Stimulated activated CD4-positive, alpha-beta T cell treated with anti-CD3 and anti-CD28 coated beads, Interleukin-4, amount 100 ng/mL, for 48 hours (primary cell): ENCODE data around the gene NHLRC1.

Experiments used
- DNase-seq, 2 donors: peaks; one replicate each; pipeline ENCODE4 v3.0.0-alpha.2; 2020; ENCODE audit warnings: low read depth in 2 of 2

Gene NHLRC1

DNA sequence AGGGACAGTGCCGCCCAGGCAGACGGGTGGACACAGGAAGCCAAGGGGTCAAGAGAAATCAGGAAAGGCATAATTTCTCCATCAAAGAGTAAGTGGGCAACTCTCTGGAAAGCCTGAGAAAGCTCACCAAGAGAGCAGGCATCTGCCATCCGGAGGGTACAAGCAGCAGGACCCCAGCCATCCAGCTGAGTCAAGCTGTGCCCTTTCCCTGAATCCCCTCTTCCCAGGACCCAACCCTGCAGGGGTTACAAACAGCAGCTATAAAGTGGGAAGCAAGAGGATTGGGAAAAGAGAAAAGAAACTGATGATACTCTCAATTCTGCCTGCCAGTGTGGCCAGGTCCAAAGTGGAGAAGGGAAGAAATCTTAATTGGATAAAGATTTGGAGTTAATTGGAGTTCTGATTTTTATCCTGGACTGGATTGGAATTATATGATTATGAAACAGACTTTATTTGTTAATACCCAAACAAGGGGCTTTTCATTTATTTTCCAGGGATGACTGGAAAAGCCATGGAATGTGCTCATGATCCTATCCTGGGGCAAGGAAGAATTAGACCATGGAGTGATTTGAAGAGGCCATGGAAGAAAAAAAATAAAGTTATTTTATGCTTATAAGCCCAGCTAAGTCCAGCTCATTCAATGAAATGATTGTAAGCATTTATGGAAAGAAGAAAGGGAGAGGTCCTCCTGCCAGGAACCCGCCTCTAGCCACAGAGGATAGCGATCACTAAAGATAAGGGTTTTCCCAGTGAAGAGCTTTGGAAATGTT, 34.9 kb downstream of the NHLRC1 start:
- no peak for DNase-seq

DNA sequence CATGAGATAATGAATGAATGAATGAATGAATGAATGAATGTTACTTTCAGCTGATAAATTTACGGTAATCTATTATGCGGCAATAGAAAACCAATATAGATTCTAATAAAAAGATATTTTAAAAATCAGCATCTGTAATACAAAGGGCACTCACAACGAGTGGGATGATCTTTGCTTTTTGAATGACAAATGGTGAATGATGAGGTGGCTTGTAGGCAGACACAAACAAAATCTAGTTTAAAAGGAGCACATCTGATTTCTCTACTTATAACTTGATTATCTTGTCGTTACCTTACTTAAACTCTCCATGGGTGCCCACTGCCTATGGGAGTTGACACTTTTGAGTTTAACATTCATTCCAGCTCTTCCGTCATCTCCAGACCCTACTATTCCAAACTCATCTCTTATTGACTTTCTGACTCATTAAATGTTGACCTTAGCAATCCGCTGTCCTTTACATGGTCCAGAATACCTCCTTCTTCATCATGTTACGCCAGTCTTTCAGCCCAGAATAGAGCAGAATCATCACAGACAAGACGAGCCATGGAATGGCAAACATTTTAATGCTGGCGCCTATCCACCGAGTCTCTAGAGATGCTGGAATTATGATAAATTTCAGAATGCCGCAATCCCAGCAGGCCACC, 41.3 kb downstream of the NHLRC1 start:
- DNase-seq, result no peak

DNA sequence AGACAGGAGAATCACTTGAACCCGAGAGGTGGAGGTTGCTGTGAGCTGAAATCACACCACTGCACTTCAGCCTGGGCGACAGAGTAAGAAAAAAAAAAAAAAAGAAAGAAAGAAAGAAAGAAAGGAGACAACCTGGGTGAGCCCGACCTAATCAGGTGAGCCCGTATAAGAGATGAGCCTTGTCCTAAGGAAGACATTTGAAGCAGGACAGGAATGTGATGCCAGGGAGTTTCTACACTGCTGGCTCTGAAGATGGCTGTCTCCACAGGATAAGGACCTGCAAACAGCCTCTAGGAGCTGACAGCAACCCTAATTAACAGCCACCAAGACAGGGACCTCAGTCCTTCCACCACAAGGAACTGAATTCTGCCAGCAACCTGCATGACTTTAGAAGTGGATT, 41.9 kb downstream of the NHLRC1 start:
- no peak for DNase-seq

DNA sequence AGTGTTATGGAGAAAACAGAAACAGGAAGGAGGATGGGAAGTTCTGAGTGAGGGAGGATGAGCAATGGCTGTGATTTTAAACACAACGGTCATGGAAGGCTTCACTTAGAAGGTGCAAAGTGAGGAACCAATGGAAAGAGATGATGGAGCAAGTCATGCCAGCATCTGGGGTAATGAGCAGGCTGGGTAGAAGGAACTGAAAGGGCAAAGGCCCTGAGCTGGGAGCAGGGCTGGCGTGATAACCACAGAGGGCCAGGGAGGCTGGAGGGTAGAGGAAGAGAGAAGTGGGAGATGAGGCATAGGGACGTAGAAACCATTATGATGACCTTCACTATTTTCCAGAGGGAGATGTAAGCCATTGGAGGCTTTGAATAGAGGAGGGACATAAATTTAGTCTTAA, 43.6 kb downstream of the NHLRC1 start:
- DNase-seq, result no peak

DNA sequence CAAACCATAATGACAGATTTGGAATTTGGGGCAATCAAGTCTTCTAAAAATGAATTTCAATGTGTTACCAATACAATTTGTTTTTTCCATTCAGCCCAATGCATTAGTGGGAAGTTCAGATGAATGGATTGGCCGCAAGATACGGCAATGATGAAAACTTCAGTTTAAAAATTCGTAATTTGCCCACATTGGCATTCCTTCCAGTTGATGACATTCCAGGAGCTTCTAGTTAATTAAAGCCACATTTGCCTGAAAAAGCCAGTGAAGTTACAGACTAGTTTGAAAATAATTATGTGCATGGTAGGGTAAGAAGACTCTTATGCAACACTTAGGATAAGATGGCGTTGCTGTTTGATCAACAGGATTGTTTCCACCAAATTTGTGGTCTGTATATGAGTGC, 46.2 kb downstream of the NHLRC1 start:
- no peak for DNase-seq

DNA sequence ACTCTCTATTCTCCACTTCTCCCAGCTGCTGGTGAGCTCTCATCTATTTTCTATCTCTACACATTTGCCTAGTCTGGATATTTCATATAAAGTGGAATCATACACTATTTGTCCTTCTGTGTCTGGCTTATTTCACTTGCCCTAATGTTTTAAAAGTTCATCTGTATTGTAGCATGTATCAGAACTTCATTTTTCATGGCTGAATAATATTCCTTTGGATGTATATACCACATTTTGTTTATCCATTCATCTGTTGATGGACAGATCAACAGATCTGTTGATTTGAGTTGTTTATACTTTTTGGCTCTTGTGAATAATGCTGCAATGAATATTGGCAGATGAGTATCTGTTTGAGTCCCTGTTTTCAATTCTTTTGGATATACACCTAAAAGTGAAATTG, 49.6 kb downstream of the NHLRC1 start:
- DNase-seq, result no peak

DNA sequence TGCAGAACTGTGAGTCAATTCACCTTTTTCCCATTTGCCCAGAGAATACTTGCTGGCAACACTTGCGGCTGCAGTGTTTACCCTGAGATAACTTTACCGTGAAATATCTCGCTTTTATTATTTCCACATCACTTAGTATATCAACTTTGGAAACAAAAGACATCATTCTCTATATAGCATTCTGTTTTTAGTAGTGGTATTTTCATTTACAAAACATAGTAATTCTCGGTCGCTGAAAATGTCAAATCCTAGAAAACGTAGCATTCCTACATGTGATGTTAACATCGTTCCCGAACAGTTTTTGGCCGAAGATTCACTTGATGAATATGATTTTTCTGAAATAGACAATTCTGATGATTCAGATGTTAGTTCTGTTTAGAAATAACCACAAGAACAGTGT, 52.0 kb downstream of the NHLRC1 start:
- no peak for DNase-seq
